HG03280 (cell line): ENCODE results near the gene RHBDF2.

Experiments
- ATAC-seq: cut with Tn5 transposase; IDR thresholded peaks from one replicate; pipeline ENCODE4 v1.9.1; 2021; ENCODE audit warnings: mild to moderate bottlenecking, moderate library complexity; ENCODE audit not compliant: unreplicated experiment

The RHBDF2 gene

DNA sequence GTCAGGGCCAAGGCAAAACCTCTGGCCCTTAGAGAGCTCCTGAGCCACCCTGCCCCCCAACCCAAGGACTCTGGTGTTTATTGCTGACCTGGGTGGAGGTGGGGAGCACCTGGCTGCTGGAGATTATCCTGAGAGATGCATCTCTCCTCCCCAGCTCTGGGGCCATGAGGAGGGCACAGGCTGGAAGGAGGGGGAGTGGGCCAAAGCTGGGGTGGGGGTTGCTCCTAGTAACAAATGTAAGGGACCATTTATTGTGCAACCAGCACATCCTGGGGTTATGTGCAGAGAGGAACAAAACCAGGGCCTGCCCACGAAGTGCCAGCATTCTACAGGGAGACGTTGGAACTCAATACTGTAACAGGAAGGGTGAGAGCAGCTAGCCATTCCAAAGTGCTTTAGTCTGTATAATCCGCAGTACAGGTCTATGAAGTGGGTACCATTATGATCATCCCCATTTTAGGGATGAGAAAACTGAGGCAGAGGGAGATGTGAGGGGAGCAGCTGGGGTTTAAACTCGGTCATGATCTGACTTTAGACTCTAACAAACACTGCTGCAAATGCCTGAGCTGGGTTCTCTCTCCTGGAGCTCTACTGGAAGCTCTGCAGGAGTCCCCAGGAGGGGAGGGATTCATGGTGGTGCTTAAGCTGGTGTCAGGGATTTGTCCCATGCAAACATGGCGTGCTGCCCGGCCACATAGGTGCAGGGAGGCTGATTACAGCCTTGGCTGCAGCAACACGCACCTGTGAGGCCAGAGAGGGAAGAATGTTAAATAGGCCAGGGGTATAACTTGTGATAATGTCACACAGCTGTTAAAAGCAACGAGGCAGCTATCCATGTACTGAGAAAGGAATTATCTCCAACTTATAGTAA lies 1.4 kb upstream of the RHBDF2 start:
- no peak for ATAC-seq

DNA sequence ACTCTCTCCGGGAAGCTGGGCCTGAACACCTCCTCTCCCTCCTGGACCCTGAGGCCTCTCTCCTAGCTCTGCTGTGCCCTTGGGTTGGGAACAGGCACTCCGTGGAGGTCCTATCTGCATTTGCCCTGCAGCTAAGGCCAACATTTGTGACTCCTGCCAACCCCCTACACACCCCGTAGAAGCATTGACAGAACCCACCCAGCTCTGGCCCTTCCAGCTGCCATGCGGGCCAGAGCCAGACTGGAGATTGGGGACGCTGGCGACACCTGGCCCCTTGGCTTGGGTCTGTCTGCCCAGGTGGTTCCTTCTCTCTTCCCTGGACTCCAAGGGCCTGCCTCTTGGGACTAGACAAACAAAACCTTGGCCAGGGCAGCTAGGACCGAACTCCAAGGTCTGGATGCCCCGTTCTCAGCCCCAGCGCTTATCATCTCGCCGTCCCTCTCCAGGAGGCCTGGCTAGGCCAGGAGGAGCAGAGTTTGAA lies 644 bp upstream of the RHBDF2 start:
- ATAC-seq, result no peak

DNA sequence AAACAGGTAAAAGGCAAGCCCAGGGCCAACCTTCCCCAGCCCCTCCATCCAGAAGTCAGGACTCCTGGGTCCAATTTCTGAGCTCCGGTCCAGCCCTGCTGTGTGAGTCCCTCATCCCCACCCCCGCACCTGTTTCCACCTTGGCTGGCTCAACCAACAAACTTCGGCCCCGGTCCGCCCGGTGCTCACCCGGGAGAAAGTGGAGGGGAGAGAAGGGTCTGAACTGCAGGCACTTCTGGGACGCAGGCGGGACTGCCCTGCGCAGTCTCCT lies 541 bp downstream of the RHBDF2 start:
- ATAC-seq, result peak; percentile 5

DNA sequence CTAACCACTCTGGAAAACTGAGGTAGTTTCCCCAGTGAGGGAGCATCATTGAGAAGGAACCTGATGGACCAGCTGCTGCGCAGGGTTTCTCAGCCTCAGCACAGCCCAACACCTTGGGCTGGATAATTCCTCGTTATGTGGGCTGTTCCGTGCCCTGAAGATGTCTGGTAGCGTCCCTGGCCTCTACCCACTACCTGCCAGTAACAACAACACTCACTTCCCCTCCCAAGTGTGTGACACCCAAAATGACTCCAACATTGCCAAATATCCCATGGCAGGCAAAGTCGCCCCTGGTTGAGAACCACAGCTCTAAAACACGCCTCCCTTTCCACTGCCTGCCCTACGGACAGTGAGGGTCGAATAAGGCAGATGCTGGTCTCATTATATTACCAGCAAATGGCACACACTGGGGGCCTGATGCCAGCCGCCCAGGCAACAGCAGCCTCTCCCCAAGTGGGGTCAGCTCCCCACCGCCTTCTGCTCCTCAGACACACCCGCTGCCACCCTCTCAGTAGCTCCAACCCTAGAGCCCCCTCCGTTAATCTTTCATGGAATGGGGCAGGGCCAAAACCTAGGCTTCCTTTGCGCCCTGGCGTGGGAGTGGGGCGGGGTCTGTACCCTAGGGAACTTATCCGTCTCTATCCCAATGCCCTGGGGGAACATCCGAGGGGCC lies 1.0 kb downstream of the RHBDF2 start:
- no peak for ATAC-seq

DNA sequence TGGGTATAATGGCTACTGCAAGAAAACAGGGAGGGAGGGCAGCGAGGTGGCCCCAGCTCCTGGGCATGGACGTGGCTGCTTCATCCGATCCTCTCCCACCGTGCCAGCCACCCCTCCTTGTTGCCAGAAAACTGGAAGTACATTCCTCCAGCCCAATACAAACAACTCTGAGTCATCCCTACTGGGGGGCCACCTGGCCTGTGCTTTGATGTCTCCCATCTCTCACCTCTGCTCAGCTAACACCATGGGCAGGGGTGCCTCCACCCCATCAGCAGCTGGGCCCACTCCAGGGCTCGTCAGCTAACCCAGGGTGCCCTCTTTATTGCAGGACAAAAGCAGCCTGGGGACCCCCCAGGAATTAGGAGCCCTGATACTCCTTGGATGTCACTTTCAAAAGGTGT lies 2.0 kb downstream of the RHBDF2 start:
- no peak for ATAC-seq

DNA sequence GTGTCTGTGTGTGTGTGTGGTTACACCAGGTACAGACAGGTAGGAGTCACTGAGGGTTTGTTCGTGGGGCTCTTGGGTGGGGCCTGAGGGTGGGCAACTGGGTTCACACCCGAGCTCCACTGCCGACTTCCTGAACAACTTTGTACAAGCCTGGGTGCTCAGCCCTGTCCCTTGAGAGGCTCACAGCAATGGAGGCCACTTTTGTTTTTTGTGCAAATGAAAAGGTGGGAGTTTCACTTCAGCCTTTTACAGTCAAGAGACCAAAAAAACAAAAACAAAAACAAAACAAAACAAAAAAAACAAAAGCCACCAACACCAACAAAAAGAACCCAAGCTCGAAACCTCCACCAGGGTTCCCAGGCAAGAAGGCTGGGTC lies 2.4 kb downstream of the RHBDF2 start:
- no peak for ATAC-seq

DNA sequence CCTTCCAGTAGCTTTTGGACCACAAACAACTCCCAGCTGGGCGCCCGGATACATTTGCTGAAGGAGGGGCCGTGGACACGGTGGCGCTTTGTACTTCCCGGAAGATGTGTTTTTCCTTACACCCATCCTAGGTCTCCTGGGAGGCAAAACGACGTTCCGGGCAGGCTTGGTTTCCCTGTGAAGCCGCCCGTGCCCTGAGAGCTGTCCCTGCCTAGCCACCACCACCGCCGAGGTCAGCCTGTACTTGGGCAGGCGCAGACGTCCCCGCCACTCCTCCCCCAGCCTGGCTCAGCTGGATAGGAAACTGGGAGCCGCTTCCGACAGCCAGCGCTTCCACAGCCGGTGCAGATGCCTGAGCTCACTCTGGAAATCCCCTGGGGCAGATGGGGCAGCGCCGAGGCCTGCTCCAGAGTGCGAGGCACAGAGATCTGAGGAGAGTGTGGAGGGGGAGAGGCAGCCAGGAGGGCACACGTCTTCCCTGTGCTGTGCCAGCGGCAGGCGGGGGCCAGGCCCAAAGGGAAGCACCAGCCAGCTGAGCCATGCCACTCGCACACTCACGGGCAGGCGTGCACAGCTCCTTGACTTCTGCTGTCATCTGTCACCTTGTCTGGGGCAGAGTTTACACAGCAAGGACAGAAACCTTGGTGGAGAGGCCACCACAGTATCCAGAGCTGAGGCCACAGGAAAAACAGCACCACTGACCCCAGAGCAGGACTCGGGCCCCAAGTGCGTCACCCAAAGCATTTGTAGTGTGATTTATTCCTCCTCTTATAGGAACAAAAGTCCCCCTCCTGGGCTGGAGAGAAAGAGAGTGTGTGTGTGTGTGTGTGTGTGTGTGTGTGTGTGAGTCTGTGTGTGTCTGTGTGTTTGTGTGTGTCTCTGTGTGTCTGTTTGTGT lies 3.0 kb downstream of the RHBDF2 start:
- no peak for ATAC-seq

DNA sequence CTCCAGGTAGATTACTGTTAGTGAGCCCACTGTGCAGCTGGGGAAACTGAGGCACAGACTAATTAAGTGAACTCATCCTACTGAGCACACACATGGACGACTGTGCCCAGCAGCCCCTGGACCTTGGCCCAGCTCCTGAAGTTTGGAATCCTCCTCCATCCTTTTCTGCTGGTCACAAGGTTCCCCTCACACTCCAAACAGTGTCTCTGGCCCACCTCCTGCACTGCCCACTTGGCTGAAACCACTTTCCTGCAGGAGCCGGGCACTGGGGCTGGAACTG lies 3.6 kb downstream of the RHBDF2 start:
- ATAC-seq, result no peak

DNA sequence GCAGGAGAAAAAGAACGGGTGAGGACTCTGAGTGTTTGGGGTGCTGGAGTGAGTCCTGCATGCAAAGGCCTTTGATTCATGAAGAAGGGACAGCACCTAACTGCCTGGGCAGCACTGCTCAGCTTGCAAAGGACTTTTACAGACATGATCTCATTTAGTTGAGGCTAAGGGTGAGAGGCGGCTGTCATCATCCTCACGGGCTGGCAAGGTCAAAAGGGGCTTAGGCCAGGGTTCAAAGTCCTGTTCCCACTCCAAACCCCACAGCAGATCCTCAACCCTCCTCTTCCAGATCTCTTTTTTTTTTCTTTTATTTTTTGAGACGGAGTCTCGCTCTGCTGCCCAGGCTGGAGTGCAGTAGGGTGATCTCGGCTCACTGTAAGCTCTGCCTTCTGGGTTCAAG lies 4.8 kb downstream of the RHBDF2 start:
- ATAC-seq, result no peak

DNA sequence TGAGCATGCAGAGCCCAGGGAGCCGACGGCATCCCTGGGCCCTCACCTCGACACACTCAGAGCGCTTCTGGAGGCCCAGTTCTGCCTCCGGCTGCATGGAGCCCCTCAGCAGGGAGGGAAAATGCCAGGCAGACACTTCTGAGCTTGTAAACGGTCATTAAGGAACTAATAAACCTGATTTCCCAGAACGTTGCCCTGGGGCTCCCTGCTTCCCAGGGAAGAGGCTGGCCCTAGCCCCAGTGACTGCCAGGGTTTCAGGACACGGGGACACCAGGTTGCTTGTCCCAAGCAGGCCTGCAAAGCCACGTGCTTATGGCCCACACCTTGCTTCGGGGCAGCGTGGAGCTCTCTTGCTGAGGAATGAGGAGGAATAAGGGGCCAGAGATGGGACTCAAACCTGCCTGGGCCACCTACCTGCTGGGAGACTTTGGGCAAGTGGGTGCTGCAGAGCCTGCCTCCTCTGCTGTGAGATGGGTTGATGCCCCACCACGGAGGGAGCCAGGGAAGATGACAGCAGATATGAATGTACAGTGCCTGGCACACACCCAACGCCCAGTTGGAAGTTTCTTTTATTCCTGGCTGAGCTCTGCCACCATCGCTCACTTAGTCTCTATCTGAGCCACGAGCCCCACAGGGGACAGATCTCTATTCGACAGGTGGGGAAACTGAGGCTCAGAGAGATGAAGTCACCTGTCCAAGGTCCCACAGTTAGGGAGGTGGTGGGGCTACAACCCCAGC lies 5.4 kb downstream of the RHBDF2 start:
- ATAC-seq, result no peak

DNA sequence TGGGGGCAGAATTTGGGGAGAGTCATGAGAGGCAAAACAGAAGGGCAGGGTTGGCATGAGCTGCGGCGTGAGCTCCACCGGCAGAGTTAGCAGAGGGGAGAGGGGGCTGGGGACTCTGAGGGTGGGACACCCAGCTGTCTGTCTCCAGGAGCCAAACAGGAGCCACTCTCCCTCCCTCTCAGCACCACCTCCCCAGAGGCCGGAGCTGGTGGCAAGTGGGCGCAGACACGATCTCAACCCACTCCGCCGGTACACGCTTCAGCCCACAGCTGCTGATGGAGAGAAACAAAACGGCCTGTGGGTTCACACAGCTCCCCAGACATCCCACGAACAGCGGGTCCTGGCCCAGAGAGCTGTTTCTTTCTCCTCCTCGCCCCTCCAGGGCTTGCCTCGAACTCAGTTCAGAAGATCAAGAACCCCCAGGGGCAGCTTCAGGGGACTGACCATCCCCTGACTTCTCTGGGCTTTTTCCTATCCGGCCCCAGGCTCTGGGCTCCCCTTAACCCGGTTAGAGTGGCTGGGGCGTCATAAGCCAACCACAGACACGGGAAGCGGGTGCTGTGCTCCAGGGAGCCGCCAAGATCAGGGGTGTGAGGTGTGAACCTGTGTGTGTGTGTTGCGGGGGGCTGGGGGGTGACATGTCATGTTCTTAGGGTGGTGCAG lies 7.6 kb downstream of the RHBDF2 start:
- peak; percentile 9 for ATAC-seq

DNA sequence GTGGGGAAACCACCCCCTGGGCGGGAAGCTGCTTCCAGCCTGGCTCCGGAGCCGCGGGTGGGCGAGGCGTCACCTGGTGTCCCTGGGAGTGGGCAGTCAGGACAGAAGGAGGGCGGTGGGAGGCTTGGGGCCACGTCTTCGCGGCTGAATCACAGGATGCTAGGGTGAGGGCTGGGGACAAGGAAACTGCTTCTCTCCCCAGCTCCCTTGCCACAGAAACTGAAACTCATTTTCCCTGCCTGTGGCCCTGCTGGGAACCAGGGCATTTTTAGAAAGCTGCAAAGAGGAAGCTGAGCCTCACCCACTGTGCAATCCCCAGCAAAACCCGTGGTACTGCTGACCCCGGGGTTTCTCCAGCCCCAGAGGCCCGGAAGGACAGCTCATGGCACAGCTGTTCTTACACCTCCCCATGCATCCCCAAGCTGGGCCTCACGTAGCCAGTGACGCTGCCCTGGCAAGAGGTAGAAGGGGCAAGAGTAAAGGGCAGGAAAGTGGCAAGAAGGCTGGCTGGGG lies 8.2 kb downstream of the RHBDF2 start:
- ATAC-seq, result peak; percentile 31

DNA sequence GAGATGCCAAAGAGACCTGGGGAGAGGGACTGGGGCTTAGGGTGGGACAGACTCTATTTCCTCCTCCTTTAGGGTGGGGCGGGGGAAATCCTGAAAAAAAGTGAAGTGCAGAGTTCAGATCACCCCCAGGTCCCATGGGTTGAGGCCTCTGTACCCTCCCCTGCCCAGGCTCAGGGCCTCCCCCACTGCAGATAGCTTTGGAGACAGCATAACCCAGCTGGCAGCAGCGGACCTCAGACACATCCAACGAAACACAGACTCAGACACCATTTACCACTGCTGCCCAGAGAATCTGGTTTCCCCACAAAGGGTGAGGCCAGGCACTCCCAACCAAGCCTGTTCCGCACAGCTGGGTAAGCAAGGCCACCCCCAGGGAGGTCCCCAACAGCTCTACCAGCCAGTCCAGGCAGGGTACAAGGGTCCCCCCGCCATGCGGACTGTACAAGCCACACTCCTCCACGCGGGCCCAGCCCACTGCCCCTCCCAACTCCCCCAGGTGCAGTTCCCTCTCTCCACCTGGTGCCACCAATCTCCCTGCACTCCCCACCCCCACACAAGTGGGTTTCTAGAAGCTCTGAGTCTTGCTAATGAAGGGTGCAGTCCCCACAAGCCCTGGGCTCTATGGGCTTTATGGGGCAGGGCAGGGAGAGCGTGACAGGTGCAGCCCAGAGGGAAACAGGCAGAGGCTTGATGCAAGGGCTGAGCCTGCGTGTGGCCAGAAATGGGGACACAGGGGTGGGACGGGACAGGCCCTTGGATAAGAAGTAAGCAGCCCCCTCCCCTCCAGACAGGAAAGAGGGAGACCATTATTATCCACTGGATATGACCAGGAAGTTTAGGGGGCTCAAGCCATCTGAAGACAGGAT lies 8.9 kb downstream of the RHBDF2 start:
- peak; percentile 38 for ATAC-seq

DNA sequence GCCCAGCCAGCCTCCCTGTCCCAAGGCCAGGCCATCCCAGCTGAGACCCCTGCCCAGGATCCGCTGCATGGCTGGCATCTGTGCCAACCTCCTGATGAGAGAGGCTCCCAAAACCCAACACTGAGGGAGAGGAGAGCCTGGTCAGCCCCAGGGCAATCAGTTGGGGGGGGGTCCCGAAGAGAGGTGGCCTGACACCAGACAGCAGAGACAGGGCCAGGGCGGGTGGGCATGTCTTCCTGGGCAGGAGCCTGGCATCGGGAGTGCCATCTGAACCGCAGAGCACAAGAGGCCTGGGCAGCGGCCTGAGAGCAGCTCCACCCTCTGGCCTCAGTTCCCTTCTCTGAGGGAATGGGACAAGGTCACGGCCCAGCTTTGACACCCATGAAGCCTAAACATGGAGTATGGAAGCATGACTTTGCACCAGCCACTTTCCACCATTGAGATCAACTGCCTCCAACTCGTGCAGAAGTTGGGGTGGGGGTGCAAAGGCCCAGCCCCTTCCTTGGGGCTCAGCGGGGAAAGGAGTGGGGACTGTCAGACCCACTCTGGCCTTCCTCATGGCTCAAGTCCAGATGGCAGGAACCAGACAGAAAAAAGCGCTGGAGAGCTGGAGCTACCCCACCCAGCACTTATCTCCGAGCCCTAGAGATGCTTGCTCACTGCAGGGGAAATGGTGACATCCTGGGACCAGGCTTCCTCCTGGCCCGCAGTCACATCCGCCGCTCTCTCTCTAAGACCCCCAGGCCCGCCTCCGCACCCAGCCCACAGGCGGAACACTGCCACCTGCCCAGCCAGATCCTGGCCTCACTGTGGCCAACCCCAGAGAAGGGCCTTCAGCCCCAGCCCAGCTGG lies 9.7 kb downstream of the RHBDF2 start:
- ATAC-seq, result no peak

DNA sequence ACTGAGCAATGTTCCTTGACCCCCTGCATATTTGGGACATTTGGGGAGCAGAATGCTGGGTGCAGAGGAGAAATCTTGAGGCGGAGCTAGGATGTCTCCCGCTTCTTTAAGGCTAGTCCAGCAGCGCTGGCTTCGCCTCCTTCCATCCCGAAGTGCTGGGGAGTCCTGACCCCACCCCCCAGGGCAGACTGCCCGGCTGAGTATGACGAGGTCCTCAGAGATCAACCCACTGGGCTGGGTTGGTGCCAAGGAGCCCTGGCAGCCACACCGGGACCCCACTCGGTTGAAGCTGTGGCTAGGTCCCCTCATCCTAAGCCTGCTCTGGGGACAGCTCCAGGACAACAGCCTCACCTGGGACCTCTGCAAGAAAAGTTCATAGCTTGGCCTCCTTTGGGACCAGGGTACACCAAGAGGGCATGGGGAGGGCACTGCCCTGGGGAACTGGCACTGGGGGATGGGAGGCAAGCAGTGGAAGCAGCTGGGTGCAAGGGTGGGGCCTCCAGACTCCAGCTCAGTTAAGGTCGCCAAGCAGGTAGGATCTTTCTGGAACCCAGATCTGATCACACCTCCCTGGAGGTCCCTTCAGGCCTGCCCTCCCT lies 11.0 kb downstream of the RHBDF2 start:
- no peak for ATAC-seq

DNA sequence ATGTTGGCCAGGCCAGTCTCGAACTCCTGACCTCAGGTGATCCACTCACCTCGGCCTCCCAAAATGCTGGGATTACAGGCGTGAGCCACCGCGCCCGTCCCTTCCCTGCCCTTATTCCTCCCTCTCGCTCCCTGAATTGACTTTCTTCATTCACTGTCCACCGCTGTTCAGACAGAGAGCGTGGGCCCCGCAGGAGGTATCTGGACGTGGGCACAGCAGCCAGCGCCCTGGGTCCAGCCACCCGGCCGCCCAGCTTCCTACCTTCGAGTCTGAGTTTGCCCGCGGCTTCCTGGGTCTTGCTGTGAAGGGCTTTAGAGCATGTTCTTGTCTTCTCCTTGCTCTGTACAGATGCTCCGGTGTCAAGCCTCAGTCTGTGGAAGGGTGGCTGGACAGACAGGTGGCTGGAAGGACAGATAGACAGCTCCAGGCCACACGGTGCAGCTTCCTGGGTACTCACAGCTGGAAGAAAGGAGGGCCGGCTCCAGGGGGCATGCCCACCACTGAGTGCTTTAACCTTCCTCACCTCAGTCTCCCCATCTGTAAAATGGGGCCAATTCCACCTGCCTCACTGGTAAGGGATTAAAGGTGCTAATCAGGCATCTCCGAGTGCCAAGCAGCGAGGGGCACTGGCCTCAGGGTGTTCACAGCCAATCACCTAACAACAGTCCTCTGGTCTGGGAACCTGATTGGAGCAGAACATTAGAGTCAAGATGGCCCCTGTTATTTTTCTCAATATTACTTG lies 13.6 kb downstream of the RHBDF2 start:
- ATAC-seq, result no peak

DNA sequence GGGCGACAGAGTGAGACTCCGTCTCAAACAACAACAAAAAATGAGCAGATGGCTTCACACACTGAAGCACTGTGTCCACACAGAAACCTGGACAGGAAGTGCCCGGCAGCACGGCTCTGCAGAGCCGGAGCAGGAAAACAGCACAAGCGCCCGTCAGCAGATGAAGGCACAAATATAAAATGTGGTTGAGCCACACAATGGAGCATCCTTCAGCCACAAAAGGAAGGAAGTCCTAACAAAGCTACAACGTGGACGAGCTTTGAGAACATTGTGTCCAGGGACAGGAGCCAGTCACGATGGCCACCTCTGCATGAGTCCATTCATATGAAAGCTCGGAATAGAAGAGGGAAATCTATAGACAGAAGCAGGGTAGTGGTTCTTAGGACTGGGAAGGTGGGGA lies 15.7 kb downstream of the RHBDF2 start:
- ATAC-seq, result no peak
